Measurements from ENCODE around the gene MRLN. TPM values are rescaled to one million over a fixed set of nuclear protein-coding genes. Genes with fewer than 3 reads are reported as not detected.
"Not testable (repeated sequence)": the region's sequence is repeated elsewhere in the genome, so short reads cannot be mapped to it uniquely, and the experiment has no call there.

Gene MRLN
- not detected for polyA plus RNA-seq (2012; ENCODE audit: insufficient read depth, insufficient read length)

- H3K4me3 ChIP-seq (ENCODE audit: low read length), result no peak within 1 kb of the TSS
- DNase-seq (ENCODE audit: low read depth, low spot score), result no peak
Measured at GRCh38 chr10:59753267-59753666, at the start of gene MRLN. MRLN (minus strand) TSS chr10:59753455.

- no peak overlapping the region for H3K4me3 ChIP-seq (ENCODE audit: low read length)
- no peak for DNase-seq (ENCODE audit: low read depth, low spot score)
Measured at GRCh38 chr10:59801171-59801570, 47.9 kb upstream of the MRLN start.

DNA sequence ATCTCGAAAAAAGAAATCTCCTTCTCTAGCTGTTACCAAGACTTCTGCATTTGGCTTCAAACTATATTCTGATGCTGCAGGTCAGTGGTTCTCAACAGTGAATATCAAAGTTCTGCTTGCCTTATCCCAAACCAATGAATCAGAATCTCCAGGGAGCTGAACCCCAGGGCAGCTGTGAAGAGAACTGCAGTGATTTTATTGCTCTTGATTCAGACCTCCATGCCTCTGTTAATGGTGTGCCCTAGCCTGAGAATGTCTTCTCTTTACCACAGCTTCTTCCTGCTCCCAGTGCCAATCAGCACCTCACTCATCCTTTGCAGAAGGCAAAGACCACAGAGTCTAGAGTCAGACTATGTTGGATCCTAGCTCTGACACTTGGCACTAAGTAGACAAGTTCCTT is 46.2 kb upstream of the MRLN start:
- DNase-seq (ENCODE audit: low read depth, low spot score), result no peak
- H3K4me3 ChIP-seq (ENCODE audit: low read length), result no peak overlapping the region

DNA sequence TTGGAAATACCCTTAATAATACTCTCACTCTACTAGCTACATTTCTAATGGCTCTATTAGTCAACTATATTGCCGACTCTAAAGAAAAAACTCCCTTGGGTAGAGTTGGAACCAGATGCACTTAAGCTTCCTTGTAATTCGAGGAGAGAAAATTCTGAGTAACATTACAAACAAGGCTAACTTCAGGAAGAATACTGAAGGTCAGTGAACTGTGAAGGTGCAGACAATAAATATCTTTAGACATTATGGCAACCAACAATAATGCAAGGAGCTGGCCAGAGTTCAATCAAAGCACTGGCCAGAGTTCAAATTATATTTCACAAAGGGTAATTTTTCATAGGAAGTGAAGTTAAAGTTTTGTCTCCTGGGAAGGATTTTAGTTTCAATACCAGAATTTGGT is 40.7 kb upstream of the MRLN start:
- H3K4me3 ChIP-seq (ENCODE audit: low read length), result no peak overlapping the region
- no peak for DNase-seq (ENCODE audit: low read depth, low spot score)

DNA sequence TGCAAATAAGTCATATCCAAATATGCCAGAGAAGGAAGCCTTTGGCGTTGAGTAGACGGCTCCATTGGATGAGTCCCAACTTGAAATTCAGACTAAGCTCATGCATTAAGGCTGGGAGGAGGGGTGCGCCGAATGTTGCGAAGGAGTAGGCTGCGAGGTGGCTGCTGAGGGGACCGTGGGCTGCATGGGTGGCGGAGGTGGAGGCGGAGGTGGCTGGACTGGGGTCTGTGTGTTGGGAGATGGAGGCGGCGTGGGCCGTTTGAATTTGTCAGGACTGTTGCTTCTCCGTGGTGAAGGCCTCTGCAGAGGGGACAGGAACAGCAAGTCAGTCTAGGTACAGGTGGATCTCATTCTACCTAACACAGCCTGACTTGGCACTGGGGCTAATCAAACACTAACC is 39.6 kb upstream of the MRLN start:
- H3K4me3 ChIP-seq (ENCODE audit: low read length), result no peak overlapping the region
- no peak for DNase-seq (ENCODE audit: low read depth, low spot score)

DNA sequence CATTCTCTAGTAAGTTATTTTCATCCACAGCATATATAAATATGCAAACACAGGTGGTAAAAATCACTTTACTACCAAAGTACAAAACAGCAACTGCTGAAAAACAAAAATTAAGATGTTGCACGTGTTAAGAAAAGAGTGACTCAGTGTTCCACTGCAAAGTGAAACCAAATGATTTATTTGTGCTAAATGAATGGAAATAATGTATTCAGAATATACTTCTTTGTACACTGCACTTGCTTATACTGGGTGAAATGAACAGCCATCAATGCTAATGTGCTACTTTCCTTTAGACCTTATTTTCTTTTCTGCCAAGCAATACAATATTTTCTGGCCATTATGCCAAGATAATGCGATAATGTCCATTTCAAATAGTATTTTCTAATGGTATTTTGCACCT is 38.3 kb upstream of the MRLN start:
- no peak for DNase-seq (ENCODE audit: low read depth, low spot score)

GRCh38 chr10:59790080-59790479 is 36.8 kb upstream of the MRLN start:
- not testable (repeated sequence) for DNase-seq (ENCODE audit: low read depth, low spot score); H3K4me3 ChIP-seq (ENCODE audit: low read length)

More for the DNA sequence above, 38.3 kb upstream of the MRLN start:
- H3K4me3 ChIP-seq (ENCODE audit: low read length), result no peak overlapping the region

DNA sequence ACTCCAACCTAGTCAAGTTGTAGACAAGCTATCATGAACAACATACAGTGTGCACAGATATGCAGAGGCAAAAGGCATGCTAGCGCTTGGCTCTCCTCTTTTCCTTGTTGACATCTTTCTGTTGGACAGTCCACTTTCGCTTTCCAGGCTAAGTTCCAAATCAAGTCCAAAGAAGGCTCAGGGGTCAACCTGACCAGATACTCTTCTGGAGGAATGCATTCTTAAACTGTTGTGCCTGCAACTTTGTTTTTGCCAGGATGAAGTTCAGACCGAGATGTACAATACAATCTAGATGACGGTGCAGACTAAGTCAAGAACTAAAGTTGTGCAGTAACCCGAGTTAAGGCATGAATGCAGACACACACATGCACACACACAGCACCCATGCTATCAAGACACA is 35.7 kb upstream of the MRLN start:
- H3K4me3 ChIP-seq (ENCODE audit: low read length); DNase-seq (ENCODE audit: low read depth, low spot score): not testable (repeated sequence)

DNA sequence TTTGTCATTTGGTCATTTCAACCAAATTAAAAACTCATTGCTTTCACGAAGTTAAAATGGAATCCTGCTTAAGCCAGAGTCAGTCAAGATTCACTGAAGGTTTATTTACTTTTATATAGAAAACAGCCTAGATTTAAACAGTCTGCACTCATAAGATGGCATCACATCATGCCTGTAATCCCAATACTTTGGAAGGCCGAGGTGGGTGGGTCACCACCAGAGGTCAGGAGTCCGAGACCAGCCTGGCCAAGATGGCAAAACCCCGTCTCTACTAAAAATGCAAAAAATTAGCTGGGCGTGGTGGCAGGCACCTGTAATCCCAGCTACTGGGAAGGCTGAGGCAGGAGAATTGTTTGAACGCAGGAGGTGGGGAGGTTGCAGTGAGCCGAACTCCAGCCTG is 33.8 kb upstream of the MRLN start:
- DNase-seq (ENCODE audit: low read depth, low spot score); H3K4me3 ChIP-seq (ENCODE audit: low read length): not testable (repeated sequence)

GRCh38 chr10:59785476-59785875 is 32.2 kb upstream of the MRLN start:
- not testable (repeated sequence) for H3K4me3 ChIP-seq (ENCODE audit: low read length); DNase-seq (ENCODE audit: low read depth, low spot score)

DNA sequence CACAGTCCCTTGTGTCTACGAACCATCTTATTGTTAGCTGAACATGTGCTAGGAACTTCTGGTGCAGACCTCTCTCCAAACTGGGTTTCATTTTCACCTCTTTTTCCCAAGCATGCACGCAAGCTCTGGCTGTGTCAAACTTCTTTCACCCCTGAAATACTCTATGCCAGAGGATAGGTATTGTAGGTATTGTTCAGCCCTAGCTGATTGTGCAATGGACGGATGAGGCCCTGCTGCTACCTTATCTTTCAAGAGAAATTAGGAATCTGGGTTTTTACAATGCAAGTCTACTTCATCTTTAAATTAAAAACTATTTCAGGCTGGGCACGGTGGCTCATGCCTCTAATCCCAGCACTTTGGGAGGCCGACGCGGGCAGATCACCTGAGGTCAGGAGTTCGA is 28.3 kb upstream of the MRLN start:
- DNase-seq (ENCODE audit: low read depth, low spot score), result no peak
- no peak overlapping the region for H3K4me3 ChIP-seq (ENCODE audit: low read length)

DNA sequence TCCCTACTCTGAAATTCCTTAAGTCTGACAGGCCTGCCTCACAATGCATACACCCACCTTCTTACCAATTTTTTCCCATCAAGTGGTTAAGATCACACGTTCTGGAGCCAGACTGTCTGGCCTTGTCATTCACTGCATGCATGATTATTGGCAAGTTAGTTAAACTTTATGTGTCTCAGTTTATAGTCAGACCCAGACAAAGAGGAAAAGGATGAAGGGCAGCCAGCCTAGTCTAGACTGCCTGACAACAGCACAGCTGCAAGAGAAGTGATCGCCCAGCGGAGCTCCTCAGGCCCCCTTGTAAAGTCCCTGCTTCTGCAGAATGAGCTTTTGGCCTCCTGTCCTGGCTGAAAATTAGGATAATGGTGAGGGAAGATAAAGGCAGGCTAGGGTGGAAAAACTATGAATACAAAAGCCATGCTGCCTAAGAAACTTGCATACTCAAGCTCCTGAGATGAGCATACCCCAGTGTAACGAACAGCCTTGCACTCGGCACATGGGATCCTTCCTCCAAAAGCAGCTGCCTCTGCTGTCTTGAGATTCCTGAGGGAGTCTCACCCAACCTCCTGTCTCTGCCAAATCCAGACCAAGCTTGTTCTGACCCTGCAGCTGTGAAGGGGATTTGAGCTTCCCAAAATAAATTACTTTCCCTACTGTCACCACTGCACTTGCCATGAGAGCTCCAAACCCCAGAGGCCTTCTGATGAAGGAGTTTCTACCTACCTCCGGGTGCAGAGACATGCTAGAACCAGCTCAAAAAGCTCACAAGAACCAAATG is 26.7 kb upstream of the MRLN start:
- DNase-seq (ENCODE audit: low read depth, low spot score), result no peak
- no peak overlapping the region for H3K4me3 ChIP-seq (ENCODE audit: low read length)

DNA sequence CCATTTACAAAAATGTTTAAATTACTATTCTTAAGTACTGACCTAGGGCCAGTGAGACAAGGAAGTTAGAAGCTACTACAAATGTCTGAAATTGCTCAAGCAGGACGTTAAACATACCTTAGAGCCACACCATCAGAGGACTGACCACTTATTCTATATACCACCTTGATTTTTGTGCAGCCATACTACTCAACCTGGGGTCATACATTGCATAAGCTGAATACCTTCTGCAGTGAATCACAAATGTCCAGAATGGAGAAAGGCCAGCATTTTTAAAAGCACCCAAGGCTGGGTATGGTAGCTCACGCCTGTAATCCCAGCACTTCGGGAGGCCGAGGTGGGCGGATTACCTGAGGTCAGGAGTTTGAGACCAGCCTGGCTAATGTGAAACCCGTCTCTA is 21.2 kb upstream of the MRLN start:
- no peak for DNase-seq (ENCODE audit: low read depth, low spot score)
- H3K4me3 ChIP-seq (ENCODE audit: low read length), result no peak overlapping the region

GRCh38 chr10:59773088-59773487 is 19.8 kb upstream of the MRLN start:
- H3K4me3 ChIP-seq (ENCODE audit: low read length), result no peak overlapping the region
- no peak for DNase-seq (ENCODE audit: low read depth, low spot score)

- no peak for DNase-seq (ENCODE audit: low read depth, low spot score)
- H3K4me3 ChIP-seq (ENCODE audit: low read length), result no peak overlapping the region
Measured at GRCh38 chr10:59771162-59771807, 18.0 kb upstream of the MRLN start.

GRCh38 chr10:59770689-59771088 is 17.4 kb upstream of the MRLN start:
- no peak for DNase-seq (ENCODE audit: low read depth, low spot score)
- H3K4me3 ChIP-seq (ENCODE audit: low read length), result no peak overlapping the region

DNA sequence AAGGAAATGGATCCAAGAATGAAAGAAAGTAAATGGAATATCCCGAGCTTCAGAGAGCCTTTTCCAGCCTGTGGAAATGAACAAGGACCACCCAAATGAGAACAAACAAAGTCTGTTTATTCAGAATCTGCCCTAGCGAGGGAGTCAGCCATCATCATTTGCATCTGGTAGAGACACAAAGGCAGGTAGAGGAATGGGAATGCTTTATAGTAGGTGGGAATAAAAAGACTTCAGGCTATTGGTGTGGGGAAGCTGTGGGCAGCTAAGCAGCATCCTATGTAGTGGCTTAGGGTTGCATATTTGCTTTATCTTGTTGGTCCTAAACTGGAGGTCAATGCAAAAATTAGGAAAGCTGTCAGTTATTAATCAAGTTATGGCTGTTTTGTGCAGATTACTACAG is 9.2 kb upstream of the MRLN start:
- no peak for DNase-seq (ENCODE audit: low read depth, low spot score)
- H3K4me3 ChIP-seq (ENCODE audit: low read length), result no peak overlapping the region

GRCh38 chr10:59757966-59758365 is 4.7 kb upstream of the MRLN start:
- no peak overlapping the region for H3K4me3 ChIP-seq (ENCODE audit: low read length)
- DNase-seq (ENCODE audit: low read depth, low spot score), result no peak

DNA sequence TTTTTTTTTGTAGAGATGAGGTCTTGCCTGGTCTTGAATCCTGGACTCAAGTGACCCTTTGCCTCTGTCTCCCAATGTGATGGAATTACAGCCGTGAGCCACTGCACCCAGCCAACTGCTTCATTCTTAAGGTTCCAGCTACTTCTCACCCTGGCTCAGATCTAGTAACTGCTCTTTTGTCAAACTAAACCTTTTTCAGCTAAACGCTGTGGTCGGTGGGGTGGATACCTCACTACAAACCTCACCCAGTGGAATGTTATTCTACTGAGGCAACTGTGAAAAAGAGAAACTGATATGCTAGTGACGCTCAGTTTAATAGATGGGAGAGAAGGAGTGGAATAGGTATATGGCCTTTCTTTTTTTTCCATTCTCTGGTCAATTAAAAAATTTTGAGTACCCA is 1.7 kb upstream of the MRLN start:
- no peak overlapping the region for H3K4me3 ChIP-seq (ENCODE audit: low read length)

GRCh38 chr10:59752278-59752940 is 846 bp downstream of the MRLN start:
- H3K4me3 ChIP-seq (ENCODE audit: low read length), result no peak overlapping the region
- DNase-seq (ENCODE audit: low read depth, low spot score), result no peak

More for the DNA sequence above, 1.7 kb upstream of the MRLN start:
- no peak for DNase-seq (ENCODE audit: low read depth, low spot score)

All from Jurkat, Clone E6-1 (cell line).